GM21825 (cell line): ENCODE measurements around the gene C6orf47.

Experiments
- ATAC-seq: cut with Tn5 transposase; IDR thresholded peaks from one replicate; pipeline ENCODE4 v1.9.1; 2021; ENCODE audit warnings: mild to moderate bottlenecking, moderate library complexity; ENCODE audit not compliant: unreplicated experiment

The C6orf47 gene

DNA sequence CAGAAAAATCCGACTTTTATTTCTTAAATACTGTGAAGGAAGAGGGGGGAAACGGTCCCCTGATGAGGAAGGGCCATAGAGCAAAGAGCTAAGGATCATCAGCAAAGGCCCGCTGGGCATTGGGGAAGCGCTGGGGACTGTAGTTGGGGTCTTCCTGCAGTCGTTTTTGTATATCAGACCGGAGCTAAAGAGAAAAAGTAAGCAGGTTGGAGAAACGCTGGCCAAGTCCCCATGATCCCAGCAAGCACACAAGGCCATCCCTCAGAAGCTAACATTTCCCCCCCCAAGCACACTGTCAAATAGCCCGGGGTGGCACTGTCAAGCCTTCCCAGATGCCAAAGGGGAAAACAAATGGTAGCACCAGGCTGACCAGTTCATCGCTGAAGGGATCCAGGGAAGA is 21.5 kb downstream of the C6orf47 start:
- ATAC-seq: no peak

DNA sequence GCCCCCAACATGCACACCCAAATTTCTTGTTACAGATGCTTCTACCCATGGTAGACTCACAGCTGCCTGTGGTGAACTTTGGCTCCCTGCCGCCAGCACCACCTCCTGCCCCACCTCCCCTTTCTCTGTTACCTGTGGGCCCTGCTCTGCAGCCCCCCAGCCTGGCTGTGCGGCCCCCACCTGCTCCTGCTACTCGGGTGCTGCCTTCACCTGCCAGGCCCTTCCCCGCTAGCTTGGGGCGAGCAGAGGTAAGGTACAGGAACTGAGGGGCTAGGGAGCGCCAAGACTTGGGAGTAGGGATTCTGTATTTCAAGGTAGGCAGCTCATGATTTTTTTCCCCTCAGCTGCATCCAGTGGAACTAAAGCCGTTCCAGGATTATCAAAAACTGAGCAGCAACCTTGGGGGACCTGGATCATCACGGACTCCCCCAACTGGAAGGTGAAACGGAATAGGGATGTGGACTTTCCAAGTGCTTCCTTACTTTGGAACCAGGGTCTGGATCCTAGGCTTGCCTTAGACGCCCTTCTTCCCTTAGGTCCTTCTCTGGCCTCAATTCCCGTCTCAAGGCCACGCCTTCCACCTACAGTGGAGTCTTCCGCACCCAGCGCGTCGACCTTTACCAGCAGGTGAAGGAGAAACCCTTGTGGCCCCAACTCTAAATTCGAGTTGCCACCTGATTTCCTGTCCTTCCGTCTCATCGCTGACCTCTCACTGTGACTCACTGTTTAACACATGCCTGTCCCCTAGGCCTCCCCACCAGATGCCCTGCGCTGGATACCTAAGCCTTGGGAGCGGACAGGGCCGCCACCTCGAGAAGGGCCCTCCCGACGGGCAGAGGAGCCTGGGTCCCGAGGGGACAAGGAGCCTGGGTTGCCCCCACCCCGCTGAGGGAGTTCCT is 23.6 kb downstream of the C6orf47 start:
- no peak for ATAC-seq

DNA sequence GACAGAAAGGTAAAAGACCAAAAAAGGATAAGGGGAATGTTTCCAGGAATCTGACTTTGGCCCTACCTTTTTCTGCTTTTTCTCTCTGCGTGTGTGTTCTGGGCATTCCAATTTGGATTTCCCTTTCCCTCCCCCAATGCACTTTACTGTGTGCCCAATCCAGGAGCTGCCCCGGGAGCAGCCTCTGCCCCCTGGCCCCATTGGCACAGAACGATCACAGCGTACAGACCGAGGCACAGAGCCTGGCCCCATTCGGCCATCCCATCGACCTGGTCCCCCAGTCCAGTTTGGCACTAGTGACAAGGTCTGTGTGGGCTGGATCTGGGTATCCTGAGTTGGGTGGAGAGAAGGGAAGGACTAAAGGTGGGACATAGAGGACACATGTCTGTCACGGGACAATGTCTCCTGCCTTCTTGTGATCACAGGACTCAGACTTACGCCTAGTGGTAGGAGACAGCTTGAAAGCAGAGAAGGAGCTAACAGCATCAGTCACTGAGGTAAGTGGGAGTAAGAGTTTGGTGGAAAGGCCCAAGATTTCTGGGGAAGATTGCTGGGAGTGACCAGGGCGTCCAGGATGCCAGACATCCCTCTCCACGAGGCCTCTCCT is 25.5 kb downstream of the C6orf47 start:
- no peak for ATAC-seq

DNA sequence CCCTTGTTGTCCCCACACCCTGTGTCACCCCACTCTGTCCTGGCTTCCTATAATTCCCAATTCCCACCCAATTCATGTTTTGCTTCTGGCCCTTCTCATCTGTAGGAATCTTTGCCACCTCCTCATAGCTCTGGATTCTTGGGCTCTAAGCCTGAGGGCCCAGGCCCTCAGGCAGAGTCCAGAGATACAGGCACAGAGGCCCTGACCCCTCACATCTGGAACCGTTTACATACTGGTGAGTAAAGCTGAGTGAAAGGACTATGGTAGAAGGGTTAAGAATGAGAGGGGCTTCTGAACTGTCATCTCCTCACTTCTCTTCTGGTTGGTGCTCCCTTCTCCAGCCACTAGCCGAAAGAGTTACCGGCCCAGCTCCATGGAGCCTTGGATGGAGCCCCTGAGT is 26.4 kb downstream of the C6orf47 start:
- no peak for ATAC-seq

DNA sequence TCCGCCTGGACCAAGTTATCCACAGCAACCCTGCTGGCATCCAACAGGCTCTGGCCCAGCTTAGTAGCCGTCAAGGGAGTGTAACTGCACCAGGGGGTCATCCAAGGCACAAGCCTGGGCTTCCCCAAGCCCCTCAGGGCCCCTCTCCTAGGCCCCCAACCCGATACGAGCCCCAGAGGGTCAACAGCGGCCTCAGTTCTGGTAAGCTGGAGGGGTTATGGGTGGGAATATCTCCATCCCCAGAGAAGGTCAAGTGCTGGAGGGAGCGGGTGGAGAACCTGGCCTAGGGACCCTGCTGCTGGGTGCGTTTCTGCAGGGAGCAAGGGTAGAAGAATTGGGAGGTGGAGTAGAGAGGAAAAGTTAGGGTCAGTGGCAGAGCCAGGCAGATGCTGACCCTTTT is 27.1 kb downstream of the C6orf47 start:
- no peak for ATAC-seq

DNA sequence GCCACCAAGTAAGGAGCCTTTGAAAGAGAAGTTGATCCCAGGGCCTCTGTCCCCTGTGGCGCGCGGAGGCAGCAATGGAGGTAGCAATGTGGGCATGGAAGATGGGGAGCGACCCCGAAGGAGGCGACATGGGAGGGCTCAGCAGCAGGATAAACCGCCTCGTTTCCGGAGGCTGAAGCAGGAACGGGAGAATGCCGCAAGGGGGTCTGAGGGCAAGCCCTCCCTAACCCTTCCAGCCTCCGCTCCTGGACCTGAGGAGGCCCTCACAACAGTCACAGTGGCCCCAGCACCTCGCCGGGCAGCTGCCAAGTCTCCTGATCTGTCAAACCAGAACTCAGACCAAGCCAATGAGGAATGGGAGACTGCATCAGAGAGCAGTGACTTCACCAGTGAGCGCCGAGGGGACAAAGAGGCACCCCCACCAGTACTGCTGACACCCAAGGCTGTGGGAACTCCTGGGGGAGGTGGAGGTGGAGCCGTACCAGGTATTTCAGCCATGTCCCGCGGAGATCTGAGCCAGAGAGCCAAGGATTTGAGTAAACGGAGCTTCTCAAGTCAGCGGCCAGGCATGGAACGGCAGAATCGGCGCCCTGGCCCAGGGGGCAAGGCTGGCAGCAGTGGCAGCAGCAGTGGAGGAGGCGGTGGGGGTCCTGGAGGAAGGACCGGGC is 28.2 kb downstream of the C6orf47 start:
- ATAC-seq: no peak

DNA sequence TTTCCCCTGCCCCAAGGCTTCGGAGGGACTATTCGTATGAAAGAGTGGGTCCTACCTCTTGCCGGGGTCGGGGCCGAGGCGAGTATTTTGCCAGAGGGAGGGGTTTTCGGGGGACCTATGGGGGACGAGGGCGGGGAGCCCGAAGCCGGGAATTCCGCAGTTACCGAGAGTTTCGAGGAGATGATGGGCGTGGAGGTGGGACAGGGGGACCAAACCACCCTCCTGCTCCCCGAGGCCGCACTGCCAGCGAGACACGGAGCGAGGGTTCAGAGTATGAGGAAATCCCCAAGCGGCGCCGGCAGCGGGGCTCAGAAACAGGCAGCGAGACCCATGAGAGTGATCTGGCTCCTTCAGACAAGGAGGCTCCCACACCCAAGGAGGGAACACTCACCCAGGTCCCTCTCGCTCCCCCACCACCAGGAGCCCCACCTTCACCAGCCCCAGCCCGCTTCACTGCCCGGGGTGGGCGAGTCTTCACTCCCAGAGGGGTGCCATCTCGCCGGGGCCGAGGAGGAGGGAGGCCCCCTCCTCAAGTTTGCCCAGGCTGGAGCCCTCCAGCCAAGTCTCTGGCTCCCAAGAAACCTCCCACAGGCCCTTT is 28.8 kb downstream of the C6orf47 start:
- no peak for ATAC-seq

DNA sequence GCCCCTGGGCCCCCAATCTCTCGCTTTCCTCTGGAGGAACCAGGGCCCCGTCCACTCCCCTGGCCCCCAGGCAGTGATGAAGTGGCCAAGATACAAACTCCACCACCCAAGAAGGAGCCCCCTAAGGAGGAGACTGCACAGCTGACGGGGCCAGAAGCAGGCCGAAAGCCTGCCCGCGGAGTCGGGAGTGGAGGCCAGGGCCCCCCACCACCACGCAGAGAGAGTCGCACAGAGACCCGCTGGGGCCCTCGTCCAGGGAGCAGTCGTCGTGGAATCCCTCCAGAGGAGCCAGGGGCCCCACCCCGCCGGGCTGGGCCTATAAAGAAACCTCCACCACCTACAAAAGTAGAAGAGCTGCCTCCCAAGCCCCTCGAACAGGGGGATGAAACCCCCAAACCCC is 29.4 kb downstream of the C6orf47 start:
- ATAC-seq: no peak

DNA sequence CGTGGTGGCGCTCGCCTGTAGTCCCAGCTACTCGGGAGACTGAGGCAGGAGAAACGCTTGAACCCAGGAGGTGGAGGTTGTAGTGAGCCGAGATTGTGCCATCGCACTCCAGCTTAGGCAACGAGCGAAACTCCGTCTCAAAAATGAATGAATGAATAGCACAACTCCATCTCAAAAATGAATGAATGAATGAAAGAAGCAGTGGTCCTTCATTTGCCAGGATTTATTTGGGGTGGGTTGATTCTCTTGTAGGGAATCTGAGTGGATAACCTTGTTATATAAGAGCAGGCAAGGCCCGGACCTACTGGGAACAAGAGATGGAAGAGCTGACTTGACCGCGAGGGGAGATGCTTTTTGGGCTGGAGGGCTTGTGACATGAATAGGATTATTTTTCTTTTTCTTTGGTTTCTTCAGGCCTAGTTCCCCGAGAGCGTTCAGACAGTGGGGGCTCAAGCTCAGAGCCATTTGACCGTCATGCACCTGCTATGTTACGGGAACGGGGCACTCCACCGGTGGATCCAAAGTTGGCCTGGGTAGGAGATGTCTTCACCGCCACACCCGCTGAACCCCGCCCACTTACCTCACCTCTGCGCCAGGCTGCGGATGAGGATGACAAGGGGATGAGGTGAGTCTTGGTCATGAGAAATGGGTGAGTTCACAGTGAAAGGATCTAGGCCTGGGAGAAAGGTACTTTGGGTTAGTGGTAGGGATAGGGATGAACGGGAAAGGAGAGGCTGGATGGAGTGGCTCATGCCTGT is 30.2 kb downstream of the C6orf47 start:
- no peak for ATAC-seq

DNA sequence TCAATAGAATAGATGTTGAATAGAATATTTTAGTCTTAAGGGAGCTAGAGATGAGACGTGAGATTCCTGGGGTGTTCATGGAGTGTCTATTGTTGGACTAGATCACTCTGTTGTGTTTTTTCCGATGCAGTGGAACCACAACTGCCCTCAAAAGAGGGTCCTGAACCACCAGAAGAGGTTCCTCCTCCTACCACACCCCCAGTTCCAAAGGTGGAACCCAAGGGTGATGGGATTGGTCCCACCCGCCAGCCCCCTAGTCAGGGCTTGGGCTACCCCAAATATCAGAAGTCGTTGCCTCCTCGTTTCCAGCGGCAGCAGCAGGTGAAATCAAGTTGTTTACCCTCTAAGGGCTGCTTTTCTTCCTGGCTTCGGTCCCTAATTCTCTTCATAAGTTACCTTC is 31.6 kb downstream of the C6orf47 start:
- no peak for ATAC-seq

DNA sequence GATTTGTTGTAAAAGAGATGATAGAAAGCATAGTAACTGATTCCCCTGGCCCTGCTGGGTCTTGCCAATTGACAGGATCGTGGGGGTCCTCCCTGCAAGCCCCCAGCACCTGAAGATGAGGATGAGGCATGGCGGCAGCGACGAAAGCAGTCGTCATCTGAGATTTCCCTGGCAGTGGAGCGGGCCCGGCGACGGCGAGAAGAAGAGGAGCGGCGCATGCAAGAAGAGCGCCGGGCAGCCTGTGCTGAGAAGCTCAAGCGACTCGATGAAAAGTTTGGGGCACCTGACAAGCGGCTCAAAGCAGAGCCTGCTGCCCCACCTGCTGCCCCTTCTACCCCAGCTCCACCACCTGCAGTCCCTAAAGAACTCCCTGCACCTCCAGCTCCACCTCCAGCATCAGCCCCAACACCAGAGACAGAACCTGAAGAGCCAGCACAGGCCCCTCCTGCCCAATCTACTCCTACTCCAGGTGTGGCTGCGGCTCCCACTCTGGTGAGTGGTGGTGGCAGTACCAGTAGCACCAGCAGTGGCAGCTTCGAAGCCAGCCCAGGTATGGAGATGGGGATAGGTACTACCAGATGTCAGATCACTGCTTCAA is 32.8 kb downstream of the C6orf47 start:
- no peak for ATAC-seq

DNA sequence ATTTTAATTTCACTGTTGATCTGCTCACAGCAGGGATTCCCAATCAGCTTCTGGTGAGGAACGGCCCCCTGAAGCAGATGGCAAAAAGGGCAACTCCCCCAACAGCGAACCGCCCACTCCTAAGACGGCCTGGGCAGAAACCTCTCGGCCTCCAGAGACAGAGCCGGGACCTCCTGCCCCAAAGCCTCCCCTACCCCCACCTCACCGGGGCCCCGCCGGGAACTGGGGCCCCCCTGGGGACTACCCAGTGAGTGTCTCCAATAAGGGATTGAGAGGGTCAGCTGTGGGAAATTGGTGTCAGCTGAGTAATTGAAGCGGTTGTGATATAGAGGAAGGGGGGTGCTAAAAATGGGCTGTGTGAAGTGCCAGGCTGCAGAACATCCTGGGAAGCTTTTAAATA is 33.6 kb downstream of the C6orf47 start:
- ATAC-seq: no peak

DNA sequence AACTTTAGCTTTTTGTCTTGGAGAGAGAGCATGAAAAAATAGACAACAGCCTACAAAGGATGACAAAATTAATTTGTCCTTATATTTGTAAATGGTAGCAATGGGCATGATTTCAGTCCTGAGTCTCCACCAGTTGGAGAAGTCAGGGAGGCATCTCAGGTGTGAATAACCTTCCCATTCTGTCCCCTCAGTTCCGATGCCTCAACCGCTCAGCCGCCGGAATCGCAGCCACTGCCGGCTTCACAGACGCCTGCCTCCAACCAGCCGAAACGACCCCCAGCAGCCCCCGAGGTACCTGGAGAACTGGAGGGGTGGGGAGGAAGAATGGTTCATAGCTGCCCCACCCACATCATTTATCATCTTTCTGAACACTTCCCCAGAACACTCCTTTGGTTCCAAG is 36.5 kb downstream of the C6orf47 start:
- ATAC-seq: no peak

DNA sequence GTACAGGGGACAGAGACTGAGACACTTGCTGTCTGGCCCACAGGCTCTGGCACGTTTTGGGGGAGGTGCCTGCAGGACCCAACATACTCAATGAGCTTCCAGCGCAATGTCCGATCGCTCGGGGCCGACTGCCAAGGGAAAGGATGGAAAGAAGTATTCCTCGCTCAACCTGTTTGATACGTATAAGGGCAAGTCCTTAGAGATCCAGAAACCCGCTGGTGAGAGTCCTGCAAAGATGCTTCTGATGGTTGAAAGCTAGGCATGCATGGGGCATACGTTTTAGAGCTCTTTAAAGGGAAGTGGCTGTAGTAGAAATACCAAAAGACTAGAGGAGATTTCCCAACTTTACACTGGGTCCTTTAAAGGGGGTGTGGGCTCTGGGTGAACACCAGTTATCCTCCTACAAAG is 37.9 kb downstream of the C6orf47 start:
- ATAC-seq: no peak

DNA sequence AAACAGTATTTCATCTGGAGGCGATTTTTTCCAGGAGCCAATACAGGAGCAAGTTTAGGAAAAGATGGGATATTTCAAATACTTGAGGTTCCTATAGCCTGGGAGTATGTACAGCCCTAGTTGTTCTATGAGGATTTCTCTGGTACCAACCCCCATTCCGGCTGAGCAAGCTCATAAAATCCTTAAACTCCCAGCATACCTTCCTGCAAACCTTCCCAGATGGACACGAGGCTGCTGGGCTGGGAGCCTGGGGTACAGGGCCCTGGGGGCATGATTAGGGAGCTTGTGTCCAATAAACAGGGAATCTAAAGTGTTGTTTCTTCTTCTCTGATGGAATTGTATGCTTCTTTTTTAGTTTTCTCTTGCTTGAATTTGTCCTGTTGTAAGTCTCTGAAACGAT is 38.6 kb downstream of the C6orf47 start:
- no peak for ATAC-seq

DNA sequence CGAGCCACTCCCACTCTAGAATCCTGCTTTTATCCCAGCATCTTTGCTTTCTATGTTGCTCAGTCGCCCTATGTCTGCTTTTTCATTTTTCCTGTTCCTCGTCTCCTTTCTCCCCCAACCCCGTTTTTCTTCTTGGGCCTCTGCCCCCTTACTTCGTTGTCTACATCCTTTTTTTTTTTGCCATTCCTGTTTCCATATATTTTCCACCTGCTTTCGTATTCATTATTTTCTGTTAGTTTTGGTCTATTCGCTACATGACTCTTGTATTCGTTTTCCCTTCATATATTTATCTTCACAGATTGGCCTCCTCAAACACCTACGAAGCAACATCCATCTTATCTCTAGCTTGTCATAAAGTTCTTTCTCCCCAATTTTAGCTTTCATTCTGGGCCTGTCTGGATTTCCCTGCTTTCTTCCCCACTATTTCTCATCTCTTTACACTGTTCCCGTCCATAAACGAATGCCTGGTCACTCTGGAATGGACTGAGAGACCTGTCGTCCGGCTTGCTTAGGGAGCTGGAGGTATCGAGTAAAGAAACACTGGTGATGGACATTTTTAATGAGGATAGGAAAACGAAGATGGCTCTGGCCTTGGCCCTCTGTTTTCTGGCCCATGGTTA is 39.1 kb downstream of the C6orf47 start:
- no peak for ATAC-seq

DNA sequence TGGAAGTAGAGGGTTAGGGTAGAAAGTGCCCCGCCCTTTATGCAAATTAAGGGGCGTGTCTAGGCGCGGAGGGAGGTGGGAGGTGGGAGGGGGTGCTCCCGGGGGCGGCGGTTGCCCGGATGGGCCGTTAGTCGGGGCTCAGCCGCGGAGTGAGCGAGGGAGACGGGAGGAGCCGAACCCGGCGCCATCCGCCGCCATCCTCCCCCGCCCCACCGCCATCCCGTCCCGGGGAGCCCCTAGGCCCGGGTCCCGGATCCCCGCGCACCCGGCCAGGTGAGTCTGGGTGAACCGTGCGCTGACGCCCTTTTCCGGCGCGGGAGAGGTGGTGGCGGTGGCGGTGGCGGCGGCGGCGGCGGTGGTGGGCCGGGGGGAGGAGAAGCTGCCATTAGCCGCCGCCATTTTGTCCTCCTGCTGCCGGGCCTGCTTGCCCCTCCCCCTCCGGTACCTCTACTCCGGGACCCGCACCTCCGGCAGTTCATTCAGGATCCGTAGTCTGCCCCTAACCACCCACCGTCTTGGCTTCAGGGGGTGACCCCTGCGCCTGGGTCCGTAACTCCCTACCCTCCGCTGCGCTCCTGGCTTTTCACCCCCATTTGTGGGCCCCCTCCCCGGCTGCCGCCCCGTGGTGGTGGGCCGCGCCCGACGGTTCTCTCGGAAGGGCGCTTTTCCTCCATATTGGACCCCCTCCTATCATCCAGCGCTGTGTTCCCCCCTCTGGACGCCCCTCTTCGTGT is 39.8 kb downstream of the C6orf47 start, which contains the start of gene PRRC2A:
PRRC2A (plus strand) TSS at position 130 of the 734 bp plus-strand sequence. CDS start 2,075 bp downstream, outside the sequence.
- peak; percentile 49 for ATAC-seq

DNA sequence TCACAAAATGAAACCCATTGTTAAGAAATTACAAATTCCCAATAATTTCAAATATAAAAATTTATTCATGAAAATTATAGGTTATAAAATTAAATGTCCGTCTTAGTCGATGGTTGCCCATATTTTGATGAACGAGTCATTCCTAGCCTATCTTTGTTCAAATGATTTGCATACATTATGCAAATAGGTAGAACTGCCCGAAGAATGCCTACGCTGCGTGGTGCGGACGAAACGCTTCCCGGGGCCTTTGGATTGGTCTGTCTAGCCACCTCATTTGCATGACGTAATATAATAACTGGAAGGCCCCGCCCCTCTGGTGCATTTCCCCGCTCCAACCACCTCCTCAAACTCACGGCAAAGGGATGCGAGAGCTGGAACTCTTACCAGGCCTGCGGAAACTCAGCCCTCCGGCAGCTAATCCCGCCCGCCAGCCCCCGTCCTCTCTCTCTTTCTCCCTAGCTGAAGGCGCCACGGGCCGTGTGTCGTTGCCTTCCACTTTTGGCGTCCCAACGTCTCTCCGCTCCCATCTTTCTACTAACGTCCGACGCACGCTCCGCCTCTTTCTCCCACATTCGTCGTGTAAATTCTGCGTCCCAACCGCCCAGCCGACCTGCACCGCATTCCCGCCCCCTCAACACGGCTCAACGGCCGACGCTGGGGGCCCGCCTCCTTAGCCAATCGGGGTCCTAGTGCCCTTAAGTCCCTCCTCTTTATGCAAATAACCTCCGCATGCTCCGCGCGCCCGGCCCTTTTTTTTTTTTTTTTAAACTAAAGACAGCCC is 40.6 kb downstream of the C6orf47 start:
- peak; percentile 75 for ATAC-seq
